Mononuclear cell (primary cell): ENCODE measurements around the gene GALNT16. TPM values are rescaled to one million over a fixed set of nuclear protein-coding genes. Genes with fewer than 3 reads are reported as not detected.

Experiments used
- H3K27me3 ChIP-seq: 2 replicates; pipeline ENCODE4 v1.6.0; 2011; ENCODE audit warnings: low read length, control low read depth; ENCODE audit not compliant: insufficient read depth
- H3K4me1 ChIP-seq: 2 replicates; pipeline ENCODE4 v1.5.1; 2011; ENCODE audit warnings: mild to moderate bottlenecking, low read length, control low read depth; ENCODE audit not compliant: insufficient read depth
- H3K4me3 ChIP-seq: 2 replicates; pipeline ENCODE4 v1.5.1; 2011; ENCODE audit warnings: mild to moderate bottlenecking, low read length, moderate library complexity
- H3K9me3 ChIP-seq: 2 replicates; pipeline ENCODE4 v1.5.1; 2011; ENCODE audit warnings: low read depth, mild to moderate bottlenecking, control low read depth, low read length
- total RNA-seq: library from RNA; depleted of rRNA; stranded (reverse); fragments of >200 nt; gene quantifications from one replicate; pipeline ENCODE4 v1.2.3, GENCODE V29; 2012

Gene GALNT16
- total RNA-seq, 1 donor: not detected

DNA sequence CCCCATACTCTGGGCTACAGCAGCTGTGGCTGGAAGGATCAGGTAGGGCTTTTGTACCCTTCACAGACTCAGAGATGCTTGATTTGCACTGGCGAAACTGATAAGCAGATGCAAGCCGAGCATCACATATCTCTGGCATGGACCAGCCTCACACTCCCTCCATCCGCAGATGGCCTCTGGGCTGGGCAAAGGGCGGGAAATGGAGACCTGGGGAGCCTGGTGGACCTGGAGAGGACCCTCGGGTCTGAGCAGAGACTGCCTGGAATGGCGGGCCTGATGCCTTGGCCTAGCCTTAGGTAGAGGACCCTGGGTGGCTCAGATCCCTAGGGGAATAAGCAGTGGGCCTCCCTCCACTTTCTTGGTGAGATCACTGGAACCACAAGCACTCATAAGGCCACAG is 53.2 kb downstream of the GALNT16 start:
- Histone ChIP-seq H3K4me3 (no peak overlapping the region), H3K9me3 (no peaks in the 10 kb centered on the region), H3K4me1 (peaks cover 19% of the 10 kb centered on the region), H3K27me3 (peaks cover 14% of the 10 kb centered on the region)

DNA sequence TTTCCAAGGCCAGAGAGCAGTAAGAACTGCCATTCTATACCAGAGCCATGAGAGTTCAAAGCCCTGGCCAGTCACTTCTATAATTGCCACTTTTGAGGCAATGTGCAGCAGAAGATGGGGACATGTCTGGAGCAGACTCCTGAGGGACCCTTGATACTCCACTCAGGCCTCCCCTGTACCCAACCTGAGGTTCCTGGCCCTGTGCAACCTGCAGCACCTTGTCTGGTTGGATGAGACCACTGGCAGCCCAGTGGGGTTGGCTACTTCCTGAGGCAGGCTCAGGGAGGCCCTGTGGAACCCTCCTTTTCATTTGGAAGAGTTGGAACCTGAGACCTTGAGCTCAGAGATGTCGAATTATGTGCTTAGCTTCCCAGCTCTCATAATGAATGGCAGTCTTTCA is 54.4 kb downstream of the GALNT16 start:
- peaks cover 24% of the 10 kb centered on the region for H3K4me1 ChIP-seq
- peaks cover 6% of the 10 kb centered on the region for H3K27me3 ChIP-seq
- no peaks in the 10 kb centered on the region for H3K9me3 ChIP-seq
- no peak overlapping the region for H3K4me3 ChIP-seq

DNA sequence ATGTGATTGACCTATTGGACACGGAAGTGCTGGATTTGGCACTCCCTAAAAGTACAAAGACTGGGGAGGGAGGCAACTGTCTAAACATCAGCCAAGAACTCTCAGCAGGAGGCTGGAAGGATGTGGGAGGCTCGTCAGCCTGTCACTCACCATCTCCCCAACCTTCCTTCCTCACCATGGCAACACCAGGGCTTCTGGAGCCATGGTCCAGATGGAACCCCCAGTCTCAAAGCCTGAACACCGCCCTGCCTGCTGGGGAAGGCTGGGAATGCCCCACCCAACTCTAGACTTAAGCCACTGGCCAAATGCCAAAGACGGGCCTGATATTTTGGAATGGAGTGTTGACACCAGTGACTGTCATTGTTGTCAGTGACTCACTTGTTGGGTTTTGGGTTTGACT is 55.3 kb downstream of the GALNT16 start:
- H3K27me3 ChIP-seq: no peaks in the 10 kb centered on the region
- no peaks in the 10 kb centered on the region for H3K9me3 ChIP-seq

DNA sequence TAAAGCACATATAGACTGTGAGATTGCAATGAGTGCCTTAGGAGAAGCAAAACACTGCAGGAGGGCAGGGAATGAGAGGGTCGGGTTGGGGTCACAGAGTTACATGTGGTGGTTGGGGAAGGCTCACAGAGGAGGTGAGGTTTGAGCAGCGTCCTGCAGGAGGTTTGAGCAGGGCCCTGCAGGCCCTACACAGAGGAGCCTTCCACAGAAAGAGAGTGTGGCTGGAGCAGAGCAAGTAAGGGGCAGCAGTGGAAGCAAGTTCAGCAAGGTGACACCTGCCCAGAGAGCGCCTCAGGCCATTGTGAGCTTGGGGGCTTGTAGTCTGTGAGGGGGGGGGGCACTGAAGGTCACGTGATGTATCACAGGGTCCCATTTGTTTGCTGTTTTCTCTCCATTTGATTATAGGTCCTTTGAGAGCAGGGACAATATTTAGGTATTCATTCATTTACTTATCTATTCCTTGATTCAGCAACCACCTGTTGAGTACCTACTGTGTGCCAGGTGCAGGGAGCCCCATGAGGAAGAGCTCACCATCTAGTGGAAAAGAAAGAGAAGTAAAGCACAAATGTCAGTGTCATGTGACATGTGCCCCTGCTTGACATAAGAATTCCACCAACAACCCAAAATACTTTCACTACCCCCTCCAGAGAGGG is 56.6 kb downstream of the GALNT16 start:
- Histone ChIP-seq H3K9me3 (no peaks in the 10 kb centered on the region), H3K4me1 (peaks cover 24% of the 10 kb centered on the region), H3K27me3 (no peaks in the 10 kb centered on the region), H3K4me3 (no peak overlapping the region)

More for the DNA sequence above, 55.3 kb downstream of the GALNT16 start:
- no peak overlapping the region for H3K4me3 ChIP-seq
- peaks cover 24% of the 10 kb centered on the region for H3K4me1 ChIP-seq

DNA sequence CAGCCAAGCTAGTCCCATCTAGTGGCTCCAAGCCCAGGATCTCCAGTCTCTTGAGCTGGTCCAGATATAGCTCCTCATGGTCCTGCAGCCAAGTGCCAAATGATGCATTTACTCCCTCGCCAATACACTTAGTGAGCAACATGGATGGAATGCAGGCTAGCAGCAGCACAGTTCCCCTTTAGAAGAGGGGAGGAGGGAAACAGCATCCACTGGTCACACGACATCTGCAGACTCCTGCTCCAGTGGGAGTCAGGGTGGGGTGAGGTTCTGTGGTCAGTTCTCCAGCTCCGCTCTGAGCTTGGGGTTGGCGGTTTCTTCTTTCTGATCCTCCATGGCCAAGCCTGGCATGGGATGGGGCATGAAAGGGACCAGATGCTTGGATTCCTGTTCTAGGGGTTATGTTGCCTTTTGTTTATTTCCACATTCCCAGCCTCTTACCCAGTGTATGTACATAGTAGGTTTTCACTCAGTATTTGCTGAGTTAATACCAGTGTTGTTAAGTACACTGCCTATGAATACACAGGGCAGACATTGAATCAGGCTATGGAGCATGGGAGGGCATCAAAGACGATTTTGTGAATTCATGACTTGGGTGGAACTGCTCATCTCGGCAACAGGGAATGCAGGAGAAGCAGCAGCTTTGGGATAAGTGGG is 57.3 kb downstream of the GALNT16 start:
- H3K9me3 ChIP-seq: no peaks in the 10 kb centered on the region
- no peak overlapping the region for H3K4me3 ChIP-seq
- no peaks in the 10 kb centered on the region for H3K27me3 ChIP-seq
- H3K4me1 ChIP-seq: peaks cover 24% of the 10 kb centered on the region

DNA sequence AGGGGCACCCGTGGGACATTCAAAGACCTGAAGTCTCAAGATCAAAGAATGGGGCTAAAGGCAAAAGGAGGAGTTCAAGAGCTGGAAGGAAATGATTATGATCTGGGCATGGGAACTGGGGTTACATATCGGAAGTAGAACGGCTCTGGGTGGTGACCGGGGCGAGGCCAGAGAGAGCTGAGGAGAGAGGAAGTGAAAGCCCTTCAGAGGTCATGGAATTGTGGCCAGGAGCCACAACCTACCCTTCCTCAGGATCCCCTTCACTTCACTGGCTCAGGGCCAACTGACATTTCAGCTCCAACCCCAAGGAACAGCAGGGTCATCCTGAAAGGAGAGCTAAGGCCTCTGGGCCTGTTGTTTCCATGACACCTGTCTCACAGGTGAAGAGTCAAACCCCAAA is 57.8 kb downstream of the GALNT16 start:
- no peaks in the 10 kb centered on the region for H3K27me3 ChIP-seq
- H3K4me1 ChIP-seq: peaks cover 24% of the 10 kb centered on the region
- no peak overlapping the region for H3K4me3 ChIP-seq
- no peaks in the 10 kb centered on the region for H3K9me3 ChIP-seq

DNA sequence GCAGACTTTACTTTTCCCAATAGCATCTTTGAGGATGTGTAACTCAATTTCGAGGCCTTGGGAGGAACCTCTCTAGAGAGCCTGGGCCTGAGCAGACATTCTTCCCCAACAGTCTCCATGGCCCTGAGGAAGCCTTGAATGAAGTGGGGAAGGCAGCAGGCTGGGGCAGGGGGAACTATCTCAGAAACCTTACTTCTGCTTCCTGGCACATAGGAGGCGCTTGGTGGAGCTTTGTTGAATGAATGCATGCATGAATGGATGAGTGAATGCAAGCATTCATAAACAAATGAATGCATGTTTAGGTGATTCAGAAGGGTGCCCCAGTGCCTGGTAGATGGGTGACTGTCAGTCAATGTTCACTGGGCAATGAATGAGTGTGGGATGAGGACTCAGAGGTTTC is 58.3 kb downstream of the GALNT16 start:
- peaks cover 24% of the 10 kb centered on the region for H3K4me1 ChIP-seq
- no peaks in the 10 kb centered on the region for H3K27me3 ChIP-seq
- H3K4me3 ChIP-seq: no peak overlapping the region
- H3K9me3 ChIP-seq: no peaks in the 10 kb centered on the region

DNA sequence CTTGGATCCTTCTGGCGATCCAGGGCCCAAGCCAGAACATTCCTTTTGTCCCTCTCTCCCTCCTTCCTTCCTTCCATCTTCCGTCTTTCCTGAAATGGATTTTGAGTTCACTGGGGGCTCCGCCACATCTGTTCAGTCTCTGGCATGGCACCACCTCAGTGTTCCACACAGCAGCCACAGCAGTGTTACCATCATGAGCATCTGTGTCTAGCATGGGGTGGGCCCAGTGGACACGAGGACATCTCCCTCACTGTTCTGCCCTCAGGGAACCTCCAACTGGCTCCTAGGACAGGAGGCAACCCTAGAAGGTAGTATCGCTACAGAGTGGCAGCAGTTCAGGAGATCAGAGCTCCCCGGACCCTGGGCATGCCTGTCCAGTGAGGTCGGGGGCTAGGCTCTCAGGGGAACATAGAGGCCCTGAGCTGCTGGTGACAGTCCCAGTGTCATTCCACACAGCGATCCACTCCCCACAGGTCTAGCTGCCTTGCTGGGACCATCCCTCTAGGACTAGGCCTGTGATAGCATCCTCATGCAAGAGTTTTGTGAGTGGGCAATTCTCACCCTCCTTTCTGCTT is 59.0 kb downstream of the GALNT16 start:
- H3K4me1 ChIP-seq: peaks cover 24% of the 10 kb centered on the region
- H3K27me3 ChIP-seq: no peaks in the 10 kb centered on the region
- H3K9me3 ChIP-seq: no peaks in the 10 kb centered on the region
- no peak overlapping the region for H3K4me3 ChIP-seq

DNA sequence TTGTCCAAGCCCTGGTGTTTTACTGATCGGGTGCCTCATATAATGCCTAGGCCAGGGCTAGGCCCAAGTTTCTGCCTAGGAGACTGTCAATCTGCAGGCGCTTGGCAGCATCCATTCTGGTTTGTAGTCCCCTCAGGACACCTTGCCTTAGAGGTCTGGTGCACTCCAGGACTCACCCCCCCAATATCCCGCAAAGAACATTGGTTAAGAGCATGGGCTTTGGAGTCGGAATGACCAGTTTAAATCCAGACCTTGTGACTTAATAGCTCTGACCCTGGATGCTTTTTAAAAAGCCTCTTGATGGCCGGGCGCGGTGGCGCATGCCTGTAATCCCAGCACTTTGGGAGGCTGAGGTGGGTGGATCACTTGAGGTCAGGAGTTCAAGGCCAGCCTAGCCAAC is 60.0 kb downstream of the GALNT16 start:
- H3K4me3 ChIP-seq: no peak overlapping the region
- peaks cover 24% of the 10 kb centered on the region for H3K4me1 ChIP-seq

DNA sequence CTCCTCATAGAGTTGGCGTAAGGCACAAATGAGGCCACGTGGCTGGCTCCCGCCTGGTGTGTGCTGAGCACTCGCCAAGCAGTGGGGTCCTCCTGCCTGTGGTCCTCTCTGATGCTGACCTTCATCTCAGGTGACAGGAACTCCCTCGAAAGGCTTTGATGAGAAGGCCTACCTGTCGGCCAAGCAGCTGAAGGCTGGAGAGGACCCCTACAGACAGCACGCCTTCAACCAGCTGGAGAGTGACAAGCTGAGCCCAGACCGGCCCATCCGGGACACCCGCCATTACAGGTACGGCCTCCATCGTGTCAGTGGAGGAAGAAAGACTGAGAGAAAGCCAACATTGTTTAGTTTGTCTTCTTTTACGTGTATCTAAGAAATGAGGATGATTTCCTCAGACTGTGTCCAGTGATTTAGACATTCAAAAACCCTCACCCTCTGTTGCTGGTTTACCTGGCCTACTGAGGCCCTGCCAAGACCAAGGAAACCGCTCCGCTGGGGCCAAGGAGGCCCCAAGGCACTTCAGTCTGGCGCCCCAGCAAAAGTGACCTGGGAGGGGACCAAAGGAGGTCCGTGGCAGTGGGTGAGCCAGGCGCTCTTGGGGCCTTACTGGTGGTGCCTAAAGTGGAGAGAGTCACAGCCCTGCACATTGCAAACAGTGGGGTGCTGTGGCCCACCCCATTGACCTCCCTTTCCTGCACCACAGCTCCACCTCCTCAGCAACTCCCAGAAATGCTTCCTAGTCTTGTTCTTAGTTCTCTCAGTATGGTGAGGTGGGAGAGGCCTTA is 60.8 kb downstream of the GALNT16 start:
- peaks cover 24% of the 10 kb centered on the region for H3K4me1 ChIP-seq
- no peaks in the 10 kb centered on the region for H3K9me3 ChIP-seq
- no peaks in the 10 kb centered on the region for H3K27me3 ChIP-seq
- no peak overlapping the region for H3K4me3 ChIP-seq

More for the DNA sequence above, 60.0 kb downstream of the GALNT16 start:
- Histone ChIP-seq H3K9me3 (no peaks in the 10 kb centered on the region), H3K27me3 (no peaks in the 10 kb centered on the region)

DNA sequence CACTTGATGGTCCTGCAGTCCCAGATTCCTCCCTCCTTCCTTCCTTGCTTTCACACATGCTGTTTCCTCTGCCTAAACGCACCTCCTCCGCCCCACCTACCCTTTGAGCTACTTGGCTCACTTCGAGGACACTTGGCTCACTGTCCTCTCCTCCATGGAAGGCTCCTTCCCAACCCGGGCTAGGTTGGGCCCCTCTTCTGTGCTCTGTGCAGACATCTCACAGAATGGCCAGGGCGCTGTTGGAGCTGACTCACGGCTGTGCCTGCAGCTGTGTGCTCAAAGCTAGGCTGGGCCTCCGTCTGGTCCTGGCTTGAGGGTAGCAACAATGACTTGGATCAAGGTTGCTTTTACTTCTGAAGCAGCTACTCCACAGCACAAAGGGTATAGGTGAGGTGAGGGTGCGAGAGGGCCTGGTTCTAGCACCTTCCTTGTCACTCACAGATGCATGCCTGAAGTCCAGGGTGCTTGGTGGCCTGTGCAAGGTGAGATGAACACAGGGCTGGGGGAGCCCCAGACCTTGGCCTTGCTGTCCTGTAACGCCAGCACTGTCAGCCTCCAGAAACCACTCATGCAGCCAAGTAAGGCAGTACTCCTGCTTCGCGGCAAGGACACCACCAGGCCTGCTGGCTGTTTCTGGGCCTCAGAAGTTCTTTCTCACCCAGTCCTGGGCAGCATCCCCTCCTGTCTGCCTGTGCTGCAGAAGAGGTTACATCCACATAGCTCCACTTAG is 61.8 kb downstream of the GALNT16 start:
- Histone ChIP-seq H3K27me3 (no peaks in the 10 kb centered on the region), H3K4me3 (no peak overlapping the region), H3K4me1 (peaks cover 18% of the 10 kb centered on the region), H3K9me3 (no peaks in the 10 kb centered on the region)

DNA sequence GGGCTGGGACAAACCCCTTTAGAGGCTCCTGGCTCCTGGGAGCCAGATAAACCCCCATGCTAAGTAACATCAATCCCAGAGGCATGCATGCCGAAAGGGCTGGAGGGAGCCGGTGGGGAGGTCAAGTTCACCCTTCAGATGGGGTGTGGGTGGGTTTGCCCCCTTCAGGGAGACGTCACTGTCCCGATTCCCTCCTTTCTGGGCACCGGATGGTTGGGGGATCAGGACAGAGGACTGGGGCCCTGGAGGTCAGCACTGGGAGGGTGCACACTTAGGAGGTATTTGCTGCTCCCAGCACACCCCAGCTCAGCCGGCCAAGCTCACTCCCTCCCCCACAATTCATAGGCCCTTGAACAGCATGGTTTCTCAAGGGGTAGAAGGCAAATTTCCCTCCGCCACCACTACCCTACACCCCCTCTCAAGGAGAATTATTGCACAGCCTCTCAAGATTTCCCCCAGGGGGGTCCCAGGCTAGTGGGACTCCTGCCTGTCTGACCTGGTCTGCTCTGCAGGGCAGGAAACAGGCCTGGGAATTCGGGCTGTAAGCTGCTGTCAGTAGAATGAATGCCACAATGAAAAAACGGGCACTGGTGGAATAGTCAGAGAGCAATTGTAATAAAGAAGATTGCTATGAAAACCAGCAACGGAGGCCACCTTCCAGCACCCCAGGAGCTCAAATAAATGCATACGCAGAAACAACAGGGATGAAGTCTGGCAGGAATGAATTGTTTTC is 63.5 kb downstream of the GALNT16 start:
- no peaks in the 10 kb centered on the region for H3K27me3 ChIP-seq
- no peaks in the 10 kb centered on the region for H3K9me3 ChIP-seq
- no peak overlapping the region for H3K4me3 ChIP-seq
- H3K4me1 ChIP-seq: peaks cover 2% of the 10 kb centered on the region

DNA sequence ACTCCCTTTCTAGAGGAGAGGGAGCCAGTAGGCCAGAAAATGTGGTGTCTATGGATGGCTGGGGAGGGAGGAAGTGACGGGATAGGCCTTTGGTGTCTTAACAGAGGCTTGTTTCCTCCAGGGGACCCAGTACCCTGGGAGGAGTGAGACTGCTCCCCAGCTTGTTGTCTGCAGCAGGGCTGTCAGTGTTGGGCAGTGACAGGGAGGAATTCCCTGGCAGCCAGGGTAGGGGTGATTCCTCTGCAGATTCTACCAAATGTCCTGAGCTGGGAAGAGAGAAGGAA is 64.0 kb downstream of the GALNT16 start:
- no peaks in the 10 kb centered on the region for H3K9me3 ChIP-seq
- H3K4me1 ChIP-seq: no peaks in the 10 kb centered on the region
- no peaks in the 10 kb centered on the region for H3K27me3 ChIP-seq
- no peak overlapping the region for H3K4me3 ChIP-seq

DNA sequence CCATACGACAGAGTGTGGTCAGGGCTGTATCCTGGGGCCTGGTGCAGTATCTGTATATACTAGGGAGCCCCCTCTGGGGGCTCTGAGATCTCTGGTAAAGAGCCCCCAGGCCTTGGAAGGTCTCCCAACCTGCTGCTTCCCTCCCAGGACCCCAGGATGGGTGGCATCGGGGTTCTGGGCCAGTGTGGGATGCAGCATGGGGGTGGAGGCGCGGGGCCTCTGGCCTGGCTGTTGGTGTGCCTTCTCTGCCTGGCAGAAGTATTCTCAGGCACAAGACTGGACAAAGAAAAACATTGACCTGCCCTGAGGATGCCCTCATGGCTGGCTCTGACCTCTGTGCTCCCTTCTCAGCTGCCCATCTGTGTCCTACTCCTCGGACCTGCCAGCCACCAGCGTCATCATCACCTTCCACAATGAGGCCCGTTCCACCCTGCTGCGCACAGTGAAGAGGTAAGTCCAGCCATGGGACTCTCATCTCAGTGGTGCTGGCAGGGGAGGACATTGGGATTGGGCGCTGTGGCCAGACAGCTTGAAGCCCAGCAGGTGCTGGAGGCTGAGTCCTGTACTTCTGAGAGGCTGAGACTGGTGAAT is 64.5 kb downstream of the GALNT16 start:
- Histone ChIP-seq H3K27me3 (no peaks in the 10 kb centered on the region), H3K4me3 (no peak overlapping the region), H3K9me3 (no peaks in the 10 kb centered on the region)

More for the DNA sequence above, 64.5 kb downstream of the GALNT16 start:
- H3K4me1 ChIP-seq: no peaks in the 10 kb centered on the region
